Fibroblast of mammary gland (primary cell): ENCODE results near the gene TBC1D17.
A peak's percentile ranks its signal among the peaks of the same experiment; 100 is the strongest.
"Not testable (repeated sequence)": the region's sequence is repeated elsewhere in the genome, so short reads cannot be mapped to it uniquely, and the experiment has no call there.

Experiments used
- DNase-seq: peaks from one replicate; pipeline ENCODE4 v3.0.0-alpha.2; 2010; ENCODE audit warnings: low read depth
- H3K4me3 ChIP-seq: 2 replicates; pipeline ENCODE4 v1.5.1; 2011; ENCODE audit warnings: low read depth, mild to moderate bottlenecking, low read length, moderate library complexity; ENCODE audit not compliant: control insufficient read depth
- CTCF ChIP-seq: conservative IDR thresholded peaks from 2 replicates; pipeline ENCODE4 v1.5.1; 2011; ENCODE audit warnings: low read depth, low read length, inconsistent platforms; ENCODE audit not compliant: control insufficient read depth, insufficient read depth

Gene TBC1D17

GRCh38 chr19:49920624-49921363 is 43.3 kb downstream of the TBC1D17 start:
- H3K4me3 ChIP-seq: no peak overlapping the region
- no peak for DNase-seq
- no peak for TF ChIP-seq CTCF

GRCh38 chr19:49921871-49922795 is 44.6 kb downstream of the TBC1D17 start:
- H3K4me3 ChIP-seq: no peak overlapping the region
- TF ChIP-seq CTCF: no peak
- DNase-seq: peak; percentile 85

- no peak overlapping the region for H3K4me3 ChIP-seq
- DNase-seq: no peak
- no peak for TF ChIP-seq CTCF
These were observed 45.8 kb downstream of the TBC1D17 start for GRCh38 chr19:49923055-49924003.

GRCh38 chr19:49924004-49924880 is 46.7 kb downstream of the TBC1D17 start:
- no peak overlapping the region for H3K4me3 ChIP-seq
- DNase-seq: peak; percentile 31
- TF ChIP-seq CTCF: no peak

GRCh38 chr19:49924881-49925210 is 47.3 kb downstream of the TBC1D17 start:
- not testable (repeated sequence) for DNase-seq, H3K4me3 ChIP-seq

- no peak overlapping the region for H3K4me3 ChIP-seq
- no peak for TF ChIP-seq CTCF
- DNase-seq: no peak
These were observed 48.0 kb downstream of the TBC1D17 start for GRCh38 chr19:49925486-49925885.
